Heart left ventricle (tissue), 16 donors: Measurements from ENCODE around the gene S100A7A. TPM values are rescaled to one million over a fixed set of nuclear protein-coding genes. Genes with fewer than 3 reads are reported as not detected.
A peak's percentile ranks its signal among the peaks of the same experiment; 100 is the strongest.

Experiments used
- ATAC-seq, 4 donors: fragments of 200-7000 bp; cut with Tn5 transposase; one replicate each; pipeline ENCODE4 v1.9.1; 2020 to 2022; ENCODE audit warnings: moderate library complexity in 4 of 4, mild to moderate bottlenecking in 3 of 4, moderate number of reproducible peaks in 1 of 4
- DNase-seq, 5 donors: peaks; one replicate each; pipeline ENCODE4 v3.0.0-alpha.2; 2020
- H3K27ac ChIP-seq, 12 donors: fragments of 200-600 bp; sonication (generic) in 4 of 12; one replicate each; pipeline versions ENCODE4 v1.5.0 to v1.8.0; 2016 to 2022; ENCODE audit warnings: mild to moderate bottlenecking in 2 of 12
- H3K27me3 ChIP-seq, 9 donors: fragments of 200-600 bp; sonication (generic) in 2 of 9; one replicate each; pipeline versions ENCODE4 v1.5.1 to v1.8.0; 2016 to 2022; ENCODE audit warnings: mild to moderate bottlenecking in 3 of 9
- H3K36me3 ChIP-seq, 9 donors: fragments of 200-600 bp; sonication (generic) in 2 of 9; one replicate each; pipeline versions ENCODE4 v1.5.0 to v1.8.0; 2018 to 2022; ENCODE audit warnings: mild to moderate bottlenecking in 2 of 9
- H3K4me1 ChIP-seq, 12 donors: fragments of 200-600 bp; sonication (generic) in 4 of 12; one replicate each; pipeline versions ENCODE4 v1.5.0 to v1.8.0; 2016 to 2022; ENCODE audit warnings: mild to moderate bottlenecking in 3 of 12
- H3K4me3 ChIP-seq, 12 donors: fragments of 200-600 bp; sonication (generic) in 4 of 12; one replicate each; pipeline versions ENCODE4 v1.5.0 to v1.8.0; 2017 to 2022; ENCODE audit warnings: mild to moderate bottlenecking in 9 of 12, moderate library complexity in 4 of 12
- H3K9me3 ChIP-seq, 12 donors: fragments of 200-600 bp; sonication (generic) in 4 of 12; one replicate each; pipeline versions ENCODE4 v1.5.0 to v1.8.0; 2016 to 2022; ENCODE audit warnings: mild to moderate bottlenecking in 1 of 12
- POLR2A ChIP-seq, 2 donors: fragments of 450-650 bp; IDR thresholded peaks; one replicate each; pipeline ENCODE4 v1.6.1; 2017; ENCODE audit warnings: antibody characterized with exemption in 2 of 2, mild to moderate bottlenecking in 2 of 2, moderate library complexity in 2 of 2
- WGBS, 4 donors: extraction: QIAGEN DNeasy Blood & Tissue Kit in 2 of 4; methylation state at CpG; one replicate each; pipeline versions ENCODE4 v1.1.5 to v1.1.7; 2013 to 2018; 5-methylcytosine and 5-hydroxymethylcytosine counted together
- intact Hi-C, 10 donors: fragments of 100-400 bp; cut with DNase I; formaldehyde crosslinking; loops; one replicate each; pipeline versions ENCODE4 v1.11.1 to v1.14.2; 2022
- polyA plus RNA-seq, 2 donors: library from polyadenylated mRNA; stranded (reverse); fragments of 200-250 nt; gene quantifications; one replicate each; pipeline ENCODE4 v1.2.3, GENCODE V29; 2013
- total RNA-seq, 9 donors: library from RNA; depleted of rRNA in 2 of 9; stranded (reverse); fragments of >200 nt in 2 of 9; fragmentation: NEBNext Ultra II Directional in 3 of 9; extraction: Animal tissue kit (Norgen Biotek cat#: 25700) in 3 of 9; gene quantifications; one replicate each; pipeline versions ENCODE4 v1.1.0 to v1.2.4, GENCODE V29; 2016 to 2023
- TF ChIP-seq, protein P1 (sequence below), 12 donors: fragments of 200-600 bp; sonication (generic) in 4 of 12; IDR thresholded peaks; one replicate each; pipeline versions ENCODE4 v1.5.0 to v1.8.0; 2018 to 2022; ENCODE audit warnings: antibody characterized with exemption in 12 of 12, mild to moderate bottlenecking in 5 of 12
- donor health status: ischemic (EF 13 %, LVEDD 7.1; RV severe dilation, severe dysfunction).
- donor health status: healthy with polysubstance abuse.
- donor health status: DM: no; HTN: yes; CAD: no.
- donor health status: DM: no; HTN: no; CAD: no.
- donor health status: ischemic (EF 25% LVEDD 6.9; RV normal size, moderate dysfunction).
- donor health status: ischemic (EF 25% LVEDD 5.7; RV mildly dilated, moderate dysfunction).
- donor health status: healthy.
- donor health status: DM: yes; HTN: yes; CAD: no.
- donor health status: ischemic (EF 35%, LVEDD 5.7; RV mildly dilated, moderate dysfunction).
- donor health status: nonischemic (EF 11% LVEDD 7.7; RV severe dilation, severe dysfunction).
- donor health status: DM: yes; HTN: yes; CAD: no.
- donor health status: PGD.
- donor health status: ischemic (EF 29% LVEDD 5.4; RV normal size, mild dysfunction).
- donor health status: nonischemic (EF 23%, LVEDD 6.1; RV moderate dilation, normal function).

S100A7A gene
- total and polyA plus RNA-seq, 11 donors, result not detected

DNA sequence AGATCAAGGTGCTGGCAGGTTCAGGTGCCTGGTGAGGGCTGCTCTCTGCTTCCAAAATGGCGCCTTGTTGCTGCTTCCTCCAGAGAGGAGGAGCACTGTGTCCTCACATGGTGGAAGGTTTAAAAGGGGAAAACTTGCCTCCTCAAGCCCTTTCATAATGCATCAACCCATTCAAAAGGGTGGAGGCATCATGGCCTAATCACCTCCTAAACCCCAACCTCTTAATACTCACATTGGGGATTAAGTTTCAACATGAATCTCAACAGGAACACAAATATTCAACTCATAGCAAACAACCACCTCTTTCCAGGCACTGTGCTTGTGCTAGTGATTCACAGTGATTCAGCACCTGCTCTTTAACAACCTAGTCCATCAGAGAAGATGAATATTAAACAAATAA lies 45.1 kb upstream of the S100A7A start:
- no peaks in the 10 kb centered on the region for H3K9me3 ChIP-seq
- 83 to 100% (median 92%) methylated on average over 1 of the region's 1 CpG for WGBS, 4 donors
- H3K36me3 ChIP-seq, result no peaks in the 10 kb centered on the region
- no peak for DNase-seq
- no peaks in the 10 kb centered on the region for H3K27me3 ChIP-seq
- intact Hi-C loops, result no loop called here
- no peak for TF ChIP-seq POLR2A (IDR thresholded peaks at IDR 0.05)
- TF ChIP-seq, protein P1, sequence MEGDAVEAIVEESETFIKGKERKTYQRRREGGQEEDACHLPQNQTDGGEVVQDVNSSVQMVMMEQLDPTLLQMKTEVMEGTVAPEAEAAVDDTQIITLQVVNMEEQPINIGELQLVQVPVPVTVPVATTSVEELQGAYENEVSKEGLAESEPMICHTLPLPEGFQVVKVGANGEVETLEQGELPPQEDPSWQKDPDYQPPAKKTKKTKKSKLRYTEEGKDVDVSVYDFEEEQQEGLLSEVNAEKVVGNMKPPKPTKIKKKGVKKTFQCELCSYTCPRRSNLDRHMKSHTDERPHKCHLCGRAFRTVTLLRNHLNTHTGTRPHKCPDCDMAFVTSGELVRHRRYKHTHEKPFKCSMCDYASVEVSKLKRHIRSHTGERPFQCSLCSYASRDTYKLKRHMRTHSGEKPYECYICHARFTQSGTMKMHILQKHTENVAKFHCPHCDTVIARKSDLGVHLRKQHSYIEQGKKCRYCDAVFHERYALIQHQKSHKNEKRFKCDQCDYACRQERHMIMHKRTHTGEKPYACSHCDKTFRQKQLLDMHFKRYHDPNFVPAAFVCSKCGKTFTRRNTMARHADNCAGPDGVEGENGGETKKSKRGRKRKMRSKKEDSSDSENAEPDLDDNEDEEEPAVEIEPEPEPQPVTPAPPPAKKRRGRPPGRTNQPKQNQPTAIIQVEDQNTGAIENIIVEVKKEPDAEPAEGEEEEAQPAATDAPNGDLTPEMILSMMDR (IDR thresholded peaks at IDR 0.05), result no peak
- ATAC-seq, result no peak
- no peak overlapping the region for H3K27ac ChIP-seq
- no peak overlapping the region for H3K4me3 ChIP-seq
- H3K4me1 ChIP-seq, result peaks cover 0 to 34% (median 0%) of the 10 kb centered on the region in 12 donors

DNA sequence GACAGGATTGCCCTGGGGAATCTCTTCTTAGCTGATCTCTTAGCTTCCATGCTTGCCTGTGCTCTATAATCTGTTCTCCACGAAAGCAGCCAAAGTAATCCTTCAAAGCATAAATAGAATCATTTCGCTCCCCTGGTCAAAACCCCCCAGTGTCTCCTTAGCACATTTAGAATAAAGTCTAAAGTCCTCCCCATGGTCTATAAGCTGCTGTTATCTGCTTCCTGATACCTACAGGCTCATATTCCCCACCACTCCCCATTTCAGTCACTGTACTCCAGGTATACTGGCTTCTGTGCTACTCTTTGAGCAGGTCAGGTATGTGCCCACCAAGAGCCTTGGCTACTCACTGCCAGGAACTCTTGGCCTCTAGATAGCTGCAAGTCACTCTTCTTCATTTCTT lies 43.7 kb upstream of the S100A7A start:
- H3K27ac ChIP-seq, result no peak overlapping the region
- peaks cover 0 to 22% (median 0%) of the 10 kb centered on the region in 12 donors for H3K4me1 ChIP-seq
- H3K4me3 ChIP-seq, result no peak overlapping the region
- intact Hi-C loops, result no loop called here
- H3K27me3 ChIP-seq, result peaks cover 0 to 5% (median 0%) of the 10 kb centered on the region in 9 donors
- no peaks in the 10 kb centered on the region for H3K9me3 ChIP-seq
- DNase-seq (no peak), ATAC-seq (no peak)
- H3K36me3 ChIP-seq, result no peaks in the 10 kb centered on the region
- TF ChIP-seq POLR2A (IDR thresholded peaks at IDR 0.05), result no peak
- TF ChIP-seq, protein P1 (IDR thresholded peaks at IDR 0.05), result no peak
- WGBS, 4 donors, result 83 to 86% (median 84%) methylated on average over 2 of the region's 2 CpGs

DNA sequence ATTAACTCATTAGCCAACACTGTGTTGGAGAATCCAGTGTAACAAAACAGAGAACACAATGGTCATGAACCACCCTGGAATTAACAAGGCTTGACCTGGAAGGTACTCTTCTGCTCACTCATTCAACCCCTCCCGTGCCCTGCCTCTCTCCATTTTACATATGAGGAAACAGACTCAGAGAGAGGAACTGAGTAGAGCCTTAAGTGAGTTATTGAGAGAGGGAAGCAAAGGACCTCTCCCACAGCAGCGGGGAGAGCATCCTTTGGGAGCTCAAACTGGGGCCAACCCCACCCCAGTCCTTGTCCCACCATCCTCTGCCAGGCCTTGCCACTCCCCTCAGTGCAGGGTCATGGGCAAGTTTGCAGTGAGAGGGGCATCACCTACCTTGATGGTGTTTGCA lies 42.2 kb upstream of the S100A7A start:
- H3K27ac ChIP-seq, result peak overlapping the region in 1 of 12 donors; percentile 3
- peaks cover 0 to 26% (median 0%) of the 10 kb centered on the region in 12 donors for H3K4me1 ChIP-seq
- H3K4me3 ChIP-seq, result no peak overlapping the region
- H3K9me3 ChIP-seq, result no peaks in the 10 kb centered on the region
- TF ChIP-seq, protein P1 (IDR thresholded peaks at IDR 0.05), result no peak
- TF ChIP-seq POLR2A (IDR thresholded peaks at IDR 0.05), result no peak
- H3K36me3 ChIP-seq, result no peaks in the 10 kb centered on the region
- peak in 2 of 4 donors; percentile 22 to 46 for ATAC-seq
- intact Hi-C loops, result no loop called here
- H3K27me3 ChIP-seq, result peaks cover 0 to 10% (median 0%) of the 10 kb centered on the region in 9 donors
- WGBS, 4 donors, result 51 to 75% (median 70%) methylated on average over 2 of the region's 2 CpGs
- DNase-seq, result no peak

DNA sequence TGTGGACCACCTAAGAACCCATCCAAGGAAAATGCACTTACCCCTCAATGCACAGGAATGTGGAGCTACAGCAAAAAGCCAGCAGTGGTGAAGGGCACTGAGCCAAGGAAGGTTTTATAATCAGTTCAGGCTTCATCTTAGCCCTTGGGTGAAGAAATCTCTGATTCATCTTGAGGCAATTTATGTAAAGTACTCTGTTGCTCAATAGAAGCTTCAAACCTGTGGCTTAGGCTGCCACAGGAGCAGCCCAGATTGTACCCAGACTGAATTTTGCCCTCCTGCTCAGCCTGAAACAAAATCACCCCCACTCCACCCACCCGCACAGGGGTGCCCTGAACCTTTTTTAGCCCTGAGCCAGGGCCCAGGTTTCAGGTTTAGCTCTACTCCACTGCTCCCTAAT lies 40.8 kb upstream of the S100A7A start, which contains the start of gene S100A12:
S100A12 (minus strand) TSS at position 111 of the 400 bp plus-strand sequence. CDS start 1,029 bp downstream, outside the sequence.
- Histone ChIP-seq H3K36me3 (no peaks in the 10 kb centered on the region), H3K4me1 (peaks cover 0 to 26% (median 0%) of the 10 kb centered on the region in 12 donors), H3K9me3 (no peaks in the 10 kb centered on the region), H3K4me3 (no peak within 1 kb of the TSS), H3K27ac (no peak within 1 kb of the TSS), H3K27me3 (peaks cover 0 to 10% (median 0%) of the 10 kb centered on the region in 9 donors)
- ATAC-seq (peak in 2 of 4 donors; percentile 31 to 51), DNase-seq (no peak)
- intact Hi-C loops, result no loop called here
- no peak for TF ChIP-seq POLR2A (IDR thresholded peaks at IDR 0.05)
- TF ChIP-seq, protein P1 (IDR thresholded peaks at IDR 0.05), result no peak
- 84 to 89% (median 86%) methylated on average over 1 of the region's 1 CpG for WGBS, 4 donors
